ENCODE data around the gene GRP.
A peak's percentile ranks its signal among the peaks of the same experiment; 100 is the strongest.

GRP gene

GRCh38 chr18:59189008-59189407 is 30.9 kb upstream of the GRP start:
- H3K27me3 ChIP-seq (ENCODE audit: insufficient read depth, low read depth, severe bottlenecking) = no peaks in the 10 kb centered on the region
- H3K9me3 ChIP-seq (ENCODE audit: severe bottlenecking) = no peaks in the 10 kb centered on the region
- no peak for TF ChIP-seq CTCF (IDR thresholded peaks at IDR 0.05; ENCODE audit: low read depth, low read length)
- H3K4me3 ChIP-seq (ENCODE audit: low read depth, low read length) = no peak overlapping the region
- no peak for DNase-seq
- H3K36me3 ChIP-seq = no peaks in the 10 kb centered on the region
- H3K27ac ChIP-seq = no peak overlapping the region

GRCh38 chr18:59189746-59190145 is 30.2 kb upstream of the GRP start:
- no peaks in the 10 kb centered on the region for H3K36me3 ChIP-seq
- no peaks in the 10 kb centered on the region for H3K27me3 ChIP-seq (ENCODE audit: insufficient read depth, low read depth, severe bottlenecking)
- no peaks in the 10 kb centered on the region for H3K9me3 ChIP-seq (ENCODE audit: severe bottlenecking)
- TF ChIP-seq CTCF (IDR thresholded peaks at IDR 0.05; ENCODE audit: low read depth, low read length) = no peak
- H3K4me3 ChIP-seq (ENCODE audit: low read depth, low read length) = no peak overlapping the region
- no peak overlapping the region for H3K27ac ChIP-seq
- no peak for DNase-seq

GRCh38 chr18:59196161-59196725 is 23.7 kb upstream of the GRP start:
- H3K4me3 ChIP-seq (ENCODE audit: low read depth, low read length) = no peak overlapping the region
- no peaks in the 10 kb centered on the region for H3K27me3 ChIP-seq (ENCODE audit: insufficient read depth, low read depth, severe bottlenecking)
- no peak for TF ChIP-seq CTCF (IDR thresholded peaks at IDR 0.05; ENCODE audit: low read depth, low read length)
- no peaks in the 10 kb centered on the region for H3K36me3 ChIP-seq
- no peak overlapping the region for H3K27ac ChIP-seq
- DNase-seq = no peak
- H3K9me3 ChIP-seq (ENCODE audit: severe bottlenecking) = no peaks in the 10 kb centered on the region

GRCh38 chr18:59197636-59198035 is 22.3 kb upstream of the GRP start:
- H3K27me3 ChIP-seq (ENCODE audit: insufficient read depth, low read depth, severe bottlenecking) = no peaks in the 10 kb centered on the region
- no peak overlapping the region for H3K27ac ChIP-seq
- TF ChIP-seq CTCF (IDR thresholded peaks at IDR 0.05; ENCODE audit: low read depth, low read length) = no peak
- no peaks in the 10 kb centered on the region for H3K36me3 ChIP-seq
- H3K9me3 ChIP-seq (ENCODE audit: severe bottlenecking) = no peaks in the 10 kb centered on the region
- no peak for DNase-seq
- no peak overlapping the region for H3K4me3 ChIP-seq (ENCODE audit: low read depth, low read length)

GRCh38 chr18:59198215-59198614 is 21.7 kb upstream of the GRP start:
- no peak for TF ChIP-seq CTCF (IDR thresholded peaks at IDR 0.05; ENCODE audit: low read depth, low read length)
- Histone ChIP-seq H3K36me3 (no peaks in the 10 kb centered on the region), H3K27me3 (ENCODE audit: insufficient read depth, low read depth, severe bottlenecking) (no peaks in the 10 kb centered on the region), H3K4me3 (ENCODE audit: low read depth, low read length) (no peak overlapping the region), H3K27ac (no peak overlapping the region), H3K9me3 (ENCODE audit: severe bottlenecking) (no peaks in the 10 kb centered on the region)
- no peak for DNase-seq

- TF ChIP-seq CTCF (IDR thresholded peaks at IDR 0.05; ENCODE audit: low read depth, low read length) = peak; percentile 63
- H3K4me3 ChIP-seq (ENCODE audit: low read depth, low read length) = no peak overlapping the region
- H3K27ac ChIP-seq = no peak overlapping the region
- H3K36me3 ChIP-seq = no peaks in the 10 kb centered on the region
- peak; percentile 44 for DNase-seq
- H3K9me3 ChIP-seq (ENCODE audit: severe bottlenecking) = no peaks in the 10 kb centered on the region
- no peaks in the 10 kb centered on the region for H3K27me3 ChIP-seq (ENCODE audit: insufficient read depth, low read depth, severe bottlenecking)
Observed at GRCh38 chr18:59200787-59201186, 19.2 kb upstream of the GRP start.
